Ecto neural progenitor cell (in vitro differentiated cells): ENCODE data around the gene CADPS2.

ENCODE experiments used
- DNase-seq: peaks from one replicate; pipeline ENCODE4 v3.0.0-alpha.2; 2018; ENCODE audit warnings: low spot score

The CADPS2 gene

GRCh38 chr7:122310119-122311021 is 575.9 kb downstream of the CADPS2 start:
- peak; percentile 78 for DNase-seq

- DNase-seq, result no peak
These were observed 576.8 kb downstream of the CADPS2 start for GRCh38 chr7:122309421-122309820.

- DNase-seq, result no peak
These were observed 579.0 kb downstream of the CADPS2 start for GRCh38 chr7:122307228-122307621.

- DNase-seq, result peak; percentile 66
These were observed 579.7 kb downstream of the CADPS2 start for GRCh38 chr7:122306320-122307227.

GRCh38 chr7:122305475-122306319 is 580.6 kb downstream of the CADPS2 start:
- peak; percentile 73 for DNase-seq

GRCh38 chr7:122304996-122305421 is 581.3 kb downstream of the CADPS2 start:
- DNase-seq, result no peak

- peak; percentile 66 for DNase-seq
These were observed 581.8 kb downstream of the CADPS2 start, which contains the start of gene FEZF1 for GRCh38 chr7:122304319-122304975. TSS of gene FEZF1 (minus strand) at chr7:122304750. CDS start at chr7:122304437, 313 bp downstream.

- DNase-seq, result peak; percentile 74
These were observed 582.5 kb downstream of the CADPS2 start for GRCh38 chr7:122303531-122304318.

GRCh38 chr7:122302761-122303530 is 583.3 kb downstream of the CADPS2 start:
- no peak for DNase-seq

- DNase-seq, result peak; percentile 73
These were observed 584.2 kb downstream of the CADPS2 start for GRCh38 chr7:122301858-122302760.

GRCh38 chr7:122300956-122301833 is 585.1 kb downstream of the CADPS2 start:
- no peak for DNase-seq

GRCh38 chr7:122300211-122300932 is 585.9 kb downstream of the CADPS2 start:
- DNase-seq, result peak; percentile 71

GRCh38 chr7:122299624-122300210 is 586.5 kb downstream of the CADPS2 start:
- DNase-seq, result peak; percentile 68

GRCh38 chr7:122298618-122299017 is 587.6 kb downstream of the CADPS2 start:
- DNase-seq, result no peak

GRCh38 chr7:122298131-122298530 is 588.1 kb downstream of the CADPS2 start:
- no peak for DNase-seq

- DNase-seq, result no peak
These were observed 595.1 kb downstream of the CADPS2 start for GRCh38 chr7:122291189-122291588.
